Peyer's patch (tissue), 4 donors: ENCODE measurements around the gene CADPS. TPM values are rescaled to one million over a fixed set of nuclear protein-coding genes. Genes with fewer than 3 reads are reported as not detected.

Experiments used
- DNase-seq, 3 donors: peaks; one replicate each; pipeline ENCODE4 v3.0.0-alpha.2; 2017 to 2019
- H3K27ac ChIP-seq, 4 donors: fragments of 200-600 bp; sonication (generic); one replicate each; pipeline ENCODE4 v1.5.1; 2016 to 2019
- H3K27me3 ChIP-seq, 2 donors: fragments of 200-600 bp; sonication (generic); one replicate each; pipeline ENCODE4 v1.5.1; 2019
- H3K36me3 ChIP-seq, 3 donors: fragments of 200-600 bp; sonication (generic); one replicate each; pipeline ENCODE4 v1.5.1; 2016 to 2019
- H3K4me1 ChIP-seq, 4 donors: fragments of 200-600 bp; sonication (generic); one replicate each; pipeline ENCODE4 v1.5.1; 2016 to 2019
- H3K4me3 ChIP-seq, 4 donors: fragments of 200-600 bp; sonication (generic); 1 replicate in 3 of 4; 2 replicates in 1 of 4; pipeline ENCODE4 v1.5.1; 2016 to 2019; ENCODE audit warnings: mild to moderate bottlenecking in 1 of 4
- H3K9me3 ChIP-seq, 4 donors: fragments of 200-600 bp; sonication (generic); one replicate each; pipeline ENCODE4 v1.5.1; 2016 to 2019; ENCODE audit warnings: mild to moderate bottlenecking in 1 of 4
- CTCF ChIP-seq, 6 experiments: fragments of 450-650 bp in 4 of 6; fragments of 200-600 bp in 2 of 6; sonication (generic) in 1 of 6; IDR thresholded peaks; one replicate each; pipeline ENCODE4 v1.5.1; 2017 to 2019; ENCODE audit warnings: antibody characterized with exemption in 6 of 6, mild to moderate bottlenecking in 3 of 6, moderate library complexity in 1 of 6
- POLR2A ChIP-seq, 2 donors: fragments of 450-650 bp; IDR thresholded peaks; one replicate each; pipeline ENCODE4 v1.5.1; 2017; ENCODE audit warnings: antibody characterized with exemption in 2 of 2, mild to moderate bottlenecking in 2 of 2, moderate library complexity in 2 of 2
- total RNA-seq, 4 donors: library from RNA; depleted of rRNA; stranded (reverse); fragments of >200 nt; gene quantifications; one replicate each; pipeline ENCODE4 v1.1.0, GENCODE V29; 2016

Gene CADPS
- total RNA-seq, 4 donors from 2014 or later = 6.4 to 29.7 (median 18.1) TPM

DNA sequence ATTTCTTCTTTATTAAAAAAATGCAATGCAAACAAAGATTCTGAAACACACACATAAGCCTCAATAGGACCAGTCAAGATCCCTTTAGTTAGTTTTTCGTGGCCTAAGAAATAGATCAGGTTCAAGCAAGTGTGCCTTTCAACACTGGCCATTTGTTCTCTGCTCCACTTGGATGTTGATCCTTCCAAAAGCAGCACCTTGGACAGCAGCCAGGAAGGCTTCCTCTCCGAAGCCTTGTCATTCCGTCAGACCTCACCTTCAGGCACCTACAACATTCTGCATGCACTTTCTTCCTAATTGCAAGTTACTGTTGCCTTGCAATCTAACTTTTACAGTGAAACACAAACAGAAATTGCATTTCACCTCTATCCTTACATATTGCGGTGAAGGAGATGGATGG, 346.0 kb downstream of the CADPS start:
- Histone ChIP-seq H3K27ac (no peak overlapping the region), H3K4me1 (no peaks in the 10 kb centered on the region), H3K9me3 (no peaks in the 10 kb centered on the region), H3K4me3 (no peak overlapping the region), H3K36me3 (no peaks in the 10 kb centered on the region), H3K27me3 (no peaks in the 10 kb centered on the region)
- no peak for TF ChIP-seq CTCF (IDR thresholded peaks at IDR 0.05)
- no peak for TF ChIP-seq POLR2A (IDR thresholded peaks at IDR 0.05)
- no peak for DNase-seq

- no peaks in the 10 kb centered on the region for H3K36me3 ChIP-seq
- DNase-seq = no peak
- TF ChIP-seq POLR2A (IDR thresholded peaks at IDR 0.05) (no peak), CTCF (IDR thresholded peaks at IDR 0.05) (no peak)
- no peaks in the 10 kb centered on the region for H3K9me3 ChIP-seq
- H3K4me3 ChIP-seq = no peak overlapping the region
- no peaks in the 10 kb centered on the region for H3K27me3 ChIP-seq
- H3K4me1 ChIP-seq = no peaks in the 10 kb centered on the region
- no peak overlapping the region for H3K27ac ChIP-seq
These were observed 347.7 kb downstream of the CADPS start for GRCh38 chr3:62527474-62527873.

DNA sequence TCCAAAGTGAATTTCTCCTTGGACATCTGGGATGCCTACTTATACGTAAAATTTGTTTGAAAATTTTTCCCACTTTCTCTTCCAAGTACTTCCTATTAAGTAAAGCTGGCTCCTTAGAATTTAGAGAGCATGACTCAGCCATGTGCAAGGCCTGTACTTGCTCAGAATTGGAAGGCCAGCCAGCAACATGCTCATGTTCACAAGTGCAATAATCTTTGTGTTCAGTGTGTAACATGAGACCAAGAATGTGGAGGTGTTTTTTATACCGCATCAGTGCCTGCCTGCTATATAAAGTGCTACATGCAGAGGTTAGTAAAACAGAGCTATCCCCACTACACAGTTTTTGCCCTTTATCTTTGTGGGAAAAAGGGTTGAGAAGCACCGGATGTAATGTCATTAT, 349.9 kb downstream of the CADPS start:
- no peak for DNase-seq
- no peaks in the 10 kb centered on the region for H3K27me3 ChIP-seq
- TF ChIP-seq POLR2A (IDR thresholded peaks at IDR 0.05) (no peak), CTCF (IDR thresholded peaks at IDR 0.05) (no peak)
- H3K4me1 ChIP-seq = no peaks in the 10 kb centered on the region
- no peak overlapping the region for H3K4me3 ChIP-seq
- no peaks in the 10 kb centered on the region for H3K36me3 ChIP-seq
- no peaks in the 10 kb centered on the region for H3K9me3 ChIP-seq
- H3K27ac ChIP-seq = no peak overlapping the region

DNA sequence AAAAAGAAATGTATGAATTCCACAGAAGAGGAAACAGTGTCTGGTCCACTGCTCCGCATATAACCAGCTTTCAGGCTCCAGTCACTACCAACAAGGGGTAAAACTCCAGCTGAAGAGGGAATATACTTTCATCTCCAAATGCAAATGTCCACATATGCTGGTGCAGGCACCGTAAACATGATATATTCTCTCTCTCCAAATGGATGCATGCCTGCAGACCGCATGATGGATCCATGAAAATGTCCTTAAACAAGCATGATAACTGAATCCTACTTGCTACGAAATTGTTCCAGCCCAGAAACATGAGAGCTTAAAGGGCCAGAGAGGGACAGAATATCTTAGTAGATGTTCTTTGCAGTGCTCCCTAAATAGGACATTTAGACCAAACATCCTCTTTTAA, 351.5 kb downstream of the CADPS start:
- no peaks in the 10 kb centered on the region for H3K4me1 ChIP-seq
- no peak overlapping the region for H3K27ac ChIP-seq
- TF ChIP-seq POLR2A (IDR thresholded peaks at IDR 0.05) = no peak
- no peak for TF ChIP-seq CTCF (IDR thresholded peaks at IDR 0.05)
- H3K27me3 ChIP-seq = no peaks in the 10 kb centered on the region
- no peak overlapping the region for H3K4me3 ChIP-seq
- H3K36me3 ChIP-seq = no peaks in the 10 kb centered on the region
- no peaks in the 10 kb centered on the region for H3K9me3 ChIP-seq
- DNase-seq = no peak

- Histone ChIP-seq H3K9me3 (no peaks in the 10 kb centered on the region), H3K27me3 (no peaks in the 10 kb centered on the region), H3K4me3 (no peak overlapping the region), H3K36me3 (no peaks in the 10 kb centered on the region), H3K4me1 (no peaks in the 10 kb centered on the region), H3K27ac (no peak overlapping the region)
- no peak for DNase-seq
- TF ChIP-seq CTCF (IDR thresholded peaks at IDR 0.05) (no peak), POLR2A (IDR thresholded peaks at IDR 0.05) (no peak)
These were observed 353.6 kb downstream of the CADPS start for GRCh38 chr3:62521464-62522105.

DNA sequence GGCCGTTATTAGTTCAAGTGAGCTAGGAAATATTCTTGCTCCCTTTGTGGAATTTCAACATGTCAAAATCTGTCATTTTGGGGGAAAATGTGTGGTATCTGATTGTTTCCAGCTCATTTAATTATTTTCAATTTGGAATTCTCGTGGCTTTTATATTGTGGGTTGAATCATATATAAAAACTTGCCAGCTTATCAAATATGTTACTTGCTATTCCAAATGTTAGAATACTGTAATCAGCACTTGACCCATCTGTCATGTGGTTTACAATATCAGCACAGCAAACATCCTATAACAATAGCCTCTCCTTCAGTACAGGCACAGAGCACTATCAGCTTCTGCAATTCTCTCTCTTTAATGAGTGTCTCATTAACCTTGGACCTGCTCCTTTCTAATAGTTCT, 371.7 kb downstream of the CADPS start:
- DNase-seq = no peak
- H3K9me3 ChIP-seq = no peaks in the 10 kb centered on the region
- TF ChIP-seq POLR2A (IDR thresholded peaks at IDR 0.05) (no peak), CTCF (IDR thresholded peaks at IDR 0.05) (no peak)
- H3K36me3 ChIP-seq = no peaks in the 10 kb centered on the region
- H3K4me1 ChIP-seq = no peaks in the 10 kb centered on the region
- H3K27ac ChIP-seq = no peak overlapping the region
- no peaks in the 10 kb centered on the region for H3K27me3 ChIP-seq
- no peak overlapping the region for H3K4me3 ChIP-seq
